HG03159 (cell line): ENCODE results near the gene CIB2.
A peak's percentile ranks its signal among the peaks of the same experiment; 100 is the strongest.

Source experiments
- ATAC-seq: cut with Tn5 transposase; IDR thresholded peaks from one replicate; pipeline ENCODE4 v1.9.1; 2021; ENCODE audit warnings: mild to moderate bottlenecking, moderate library complexity; ENCODE audit not compliant: unreplicated experiment

Gene CIB2

DNA sequence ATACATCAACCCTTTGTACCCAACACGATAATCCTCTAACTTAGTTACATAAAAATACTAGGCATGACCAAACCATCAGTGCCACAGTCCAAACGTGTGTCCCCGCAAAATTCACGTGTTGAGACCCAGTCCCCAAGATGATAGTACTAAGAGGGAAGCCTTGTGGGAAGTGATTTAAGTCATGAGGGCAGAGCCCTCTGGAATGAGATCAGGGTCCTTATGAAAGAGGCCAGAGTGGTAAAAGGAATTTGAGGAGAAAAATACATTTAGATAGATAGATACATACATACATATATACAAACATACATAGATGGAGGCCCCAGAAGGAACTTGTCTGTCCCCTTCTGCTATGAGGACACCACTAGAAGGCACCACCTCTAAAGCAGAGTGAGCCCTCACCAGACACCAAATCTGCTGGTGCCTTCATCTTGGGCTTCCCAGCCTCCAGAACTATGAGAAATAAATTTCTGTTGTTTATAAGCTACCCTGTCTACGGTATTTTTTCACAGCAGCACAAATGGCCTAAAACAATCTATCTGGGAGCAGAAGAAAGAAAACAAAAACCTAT is 61.7 kb downstream of the CIB2 start:
- no peak for ATAC-seq

DNA sequence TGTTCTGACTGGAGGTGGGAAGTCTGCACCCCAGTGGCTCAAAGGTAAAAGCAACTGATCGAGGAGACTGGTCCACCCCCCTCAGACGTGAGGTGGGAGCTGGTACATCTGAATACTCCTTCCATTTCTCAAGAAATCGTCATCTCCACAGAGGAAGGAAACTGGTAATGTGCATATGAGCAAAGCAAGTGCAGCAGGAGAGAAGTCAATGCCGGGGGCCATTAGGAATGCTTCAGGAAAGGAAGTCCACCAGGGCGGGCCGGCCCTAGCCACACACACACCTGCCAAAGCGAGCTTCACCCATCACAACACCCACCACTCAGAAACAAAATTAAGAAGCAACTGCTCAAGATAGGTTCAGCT is 62.2 kb downstream of the CIB2 start:
- no peak for ATAC-seq

GRCh38 chr15:78067328-78068228 is 63.7 kb downstream of the CIB2 start:
- no peak for ATAC-seq

- peak; percentile 54 for ATAC-seq
Observed at GRCh38 chr15:78065973-78066946, 65.0 kb downstream of the CIB2 start.

GRCh38 chr15:78065284-78065872 is 65.9 kb downstream of the CIB2 start:
- no peak for ATAC-seq

DNA sequence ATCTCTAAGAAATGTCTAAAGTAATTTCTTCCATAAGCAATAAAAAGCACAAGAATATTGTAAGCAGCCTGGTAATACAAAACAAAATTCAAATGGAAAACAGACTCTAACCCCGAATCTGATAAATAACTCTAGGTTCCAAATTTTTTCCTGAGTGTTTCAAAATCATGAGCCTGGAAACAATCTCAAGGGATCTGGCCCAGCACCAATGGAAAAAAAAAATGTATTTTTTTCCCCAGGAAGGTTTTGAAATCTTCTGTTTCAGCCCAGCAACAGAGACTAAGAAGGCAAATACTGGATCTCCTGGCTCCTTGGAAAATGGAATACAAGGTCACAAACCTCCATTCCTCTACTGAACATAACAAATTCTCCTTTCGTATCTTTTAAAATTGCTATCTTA is 66.7 kb downstream of the CIB2 start:
- ATAC-seq: no peak

GRCh38 chr15:78063970-78064385 is 67.3 kb downstream of the CIB2 start:
- ATAC-seq: no peak

DNA sequence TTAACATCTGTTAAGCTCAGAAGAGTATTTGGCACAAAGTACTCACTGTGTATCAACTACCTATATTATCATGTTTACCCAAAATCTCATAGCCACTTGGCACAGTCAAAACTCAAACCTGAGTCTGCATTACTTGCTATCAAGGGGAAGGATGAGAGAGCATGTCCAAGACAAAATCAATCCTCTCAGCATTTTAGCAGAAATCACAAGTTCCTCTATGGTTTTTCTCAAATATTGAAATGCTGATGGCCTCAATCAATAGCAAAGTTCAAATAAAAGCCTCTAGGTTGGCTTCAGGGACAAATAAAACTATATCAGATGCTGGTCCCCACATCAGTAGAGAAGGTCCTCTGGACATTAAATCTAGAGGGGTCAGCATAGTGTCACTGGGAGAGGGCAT is 68.0 kb downstream of the CIB2 start:
- ATAC-seq: no peak

DNA sequence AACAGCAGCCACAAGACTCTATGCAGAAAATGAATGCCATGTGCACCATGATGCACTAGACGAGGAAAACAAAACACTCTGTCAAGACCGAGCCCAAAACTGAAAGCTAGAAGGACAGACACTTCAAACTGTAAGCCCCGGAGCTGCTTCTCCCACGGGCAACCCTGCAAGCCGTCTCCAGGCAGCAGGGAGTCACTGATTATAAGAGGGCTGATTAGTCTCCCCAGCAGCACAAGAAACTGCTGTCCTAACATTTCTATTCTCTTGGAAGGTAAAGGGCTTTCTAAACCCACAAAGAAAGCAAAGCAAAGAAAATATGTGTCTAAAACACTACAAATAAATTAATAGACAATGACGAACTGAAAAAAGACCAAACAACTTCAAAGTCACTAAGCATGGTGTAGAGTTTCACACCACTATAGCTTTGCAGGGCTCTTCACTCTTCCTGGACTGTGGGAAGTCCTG is 69.2 kb downstream of the CIB2 start:
- ATAC-seq: peak; percentile 50

DNA sequence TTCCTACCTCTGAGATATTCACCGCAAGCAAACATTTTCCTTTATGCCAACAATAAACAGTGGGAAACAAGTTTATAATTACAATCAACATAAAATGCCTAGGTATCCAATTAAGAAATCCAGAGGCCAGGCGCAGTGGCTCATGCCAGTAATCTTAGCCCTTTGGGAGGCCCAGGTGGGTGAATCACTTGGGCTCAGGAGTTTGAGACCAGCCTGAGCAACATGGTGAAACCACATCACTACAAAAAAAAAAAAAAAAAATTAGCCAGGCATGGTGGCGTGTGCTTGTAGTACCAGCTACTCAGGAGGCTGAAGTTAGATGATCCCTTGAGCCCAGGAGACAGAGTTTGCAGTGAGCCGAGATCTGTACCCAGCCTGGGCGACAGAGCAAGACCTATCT is 71.0 kb downstream of the CIB2 start:
- ATAC-seq: no peak

GRCh38 chr15:78059110-78059839 is 72.0 kb downstream of the CIB2 start:
- no peak for ATAC-seq

DNA sequence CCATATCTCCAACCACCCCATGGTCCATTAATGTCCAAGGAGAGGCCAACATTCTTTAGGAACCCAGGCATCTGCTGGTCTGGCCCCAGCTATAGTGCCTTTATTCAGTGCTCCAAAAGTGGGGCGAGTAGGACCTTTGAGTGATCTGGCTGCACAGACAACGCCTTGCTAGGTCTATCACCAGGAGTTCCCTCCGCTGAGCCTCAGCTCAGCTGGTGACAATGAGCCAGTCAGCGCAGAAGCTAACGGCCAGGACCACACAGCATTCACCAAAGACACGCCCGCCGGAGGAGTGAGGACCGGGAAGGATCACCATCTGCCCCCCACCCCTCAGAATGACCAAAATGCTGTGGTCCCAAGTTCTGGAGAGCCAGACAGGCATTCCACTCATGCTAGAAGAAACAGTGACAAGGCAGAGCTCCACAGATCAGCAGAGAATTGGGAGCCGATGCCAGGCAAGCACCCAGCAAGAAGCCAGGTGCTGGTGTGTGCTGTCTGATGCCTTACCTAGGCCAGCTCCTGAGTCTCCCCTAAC is 72.8 kb downstream of the CIB2 start:
- ATAC-seq: no peak

DNA sequence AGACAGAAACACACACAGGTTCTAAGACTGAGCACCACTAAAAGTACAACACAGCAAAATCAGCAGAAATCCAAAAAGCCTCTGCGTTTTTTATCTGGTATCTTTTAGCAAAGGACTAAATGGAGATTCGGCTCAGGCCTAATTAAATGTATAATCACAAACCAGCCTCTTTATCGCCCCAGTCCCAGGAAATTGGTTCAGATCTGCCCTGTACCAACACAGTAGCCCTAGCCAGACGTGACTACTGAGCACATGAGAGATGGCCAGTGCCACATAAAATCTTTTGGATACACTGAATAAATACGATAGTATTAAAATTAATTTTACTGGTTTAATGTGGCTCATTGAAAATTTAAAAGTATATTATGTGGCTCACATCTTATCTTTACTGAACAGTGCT is 73.4 kb downstream of the CIB2 start:
- ATAC-seq: no peak

DNA sequence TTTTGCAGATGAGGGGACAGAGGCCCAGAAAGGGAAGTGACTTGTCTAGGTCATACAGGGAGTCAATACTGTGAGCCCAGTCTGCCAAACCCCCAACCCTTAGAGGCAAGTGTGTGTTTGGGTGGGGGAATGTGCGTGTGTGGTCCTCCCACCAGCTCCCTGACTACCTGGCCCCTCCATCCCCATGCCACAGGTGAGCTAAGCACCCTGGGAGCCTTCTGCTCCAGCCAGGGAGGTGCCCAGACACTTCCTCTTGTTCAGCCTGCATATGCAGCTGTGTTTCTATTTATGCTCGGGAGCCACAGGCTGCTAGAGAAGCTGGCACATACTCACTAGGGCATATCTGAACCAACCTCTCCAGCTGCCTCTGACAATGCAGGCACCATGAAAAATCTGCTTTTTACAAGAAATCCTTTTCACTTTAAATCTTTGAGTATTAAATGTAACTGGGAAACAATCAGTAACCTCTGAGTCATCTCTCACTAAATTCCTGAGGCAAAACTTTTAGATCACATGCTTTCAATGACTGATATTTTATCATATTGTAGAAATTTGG is 74.5 kb downstream of the CIB2 start:
- ATAC-seq: no peak

DNA sequence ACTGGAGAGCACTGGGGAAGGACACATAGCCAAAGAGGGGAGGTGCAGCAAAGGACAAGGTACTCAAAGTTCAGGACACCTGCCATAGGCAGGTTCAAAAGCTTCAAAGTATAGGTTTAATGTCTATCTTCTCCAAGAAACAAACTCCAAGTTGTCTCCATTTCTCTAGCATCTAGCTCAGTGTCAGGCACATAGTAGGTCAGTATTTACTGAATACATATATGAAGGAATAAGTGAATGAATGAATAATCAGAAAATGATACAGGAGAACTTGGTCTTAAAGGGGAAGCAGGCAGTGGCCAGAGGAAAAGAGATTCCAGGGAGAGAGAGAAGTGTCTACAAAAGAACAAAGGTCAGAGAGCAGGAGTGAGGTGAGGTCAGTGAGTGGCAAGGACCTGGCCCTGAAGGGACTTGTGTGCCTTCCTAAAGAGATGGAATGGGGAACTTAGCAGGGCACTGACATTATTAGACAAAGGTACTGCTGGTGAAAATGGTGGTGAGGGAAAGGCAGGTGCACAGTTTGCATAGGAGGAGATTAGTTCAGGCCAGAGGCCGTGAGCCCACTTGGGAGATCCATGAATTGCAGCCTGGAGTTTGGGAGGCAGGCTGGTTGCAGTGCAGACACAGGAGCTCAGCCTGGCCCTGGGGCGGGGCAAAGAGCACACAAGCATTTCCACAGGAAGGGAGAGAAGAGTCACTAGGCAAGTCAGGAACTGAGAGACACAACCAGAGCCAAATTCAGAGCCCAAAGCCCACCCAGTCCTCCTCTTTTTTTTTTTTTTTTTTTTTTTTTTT is 75.1 kb downstream of the CIB2 start:
- ATAC-seq: no peak

GRCh38 chr15:78054966-78055365 is 76.3 kb downstream of the CIB2 start:
- ATAC-seq: no peak
